ENCODE results near the gene IL10RA.
"Not testable (repeated sequence)": the region's sequence is repeated elsewhere in the genome, so short reads cannot be mapped to it uniquely, and the experiment has no call there.

DNA sequence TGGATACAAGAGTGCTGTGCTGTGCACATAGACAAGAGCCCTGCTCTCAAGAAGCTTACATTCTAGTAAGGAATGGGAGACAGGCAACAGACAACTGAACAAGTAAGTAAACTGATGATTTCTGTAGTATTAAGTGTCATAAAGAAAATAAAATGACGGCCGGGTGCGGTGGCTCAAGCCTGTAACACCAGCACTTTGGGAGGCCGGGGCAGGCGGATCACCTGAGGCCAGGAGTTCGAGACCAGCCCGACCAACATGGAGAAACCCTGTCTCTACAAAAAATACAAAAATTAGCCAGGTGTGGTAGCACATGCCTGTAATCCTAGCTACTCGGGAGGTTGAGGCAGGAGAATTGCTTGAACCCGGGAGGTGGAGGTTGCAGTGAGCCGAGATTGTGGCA, 38.4 kb upstream of the IL10RA start:
- TF ChIP-seq, protein P1, sequence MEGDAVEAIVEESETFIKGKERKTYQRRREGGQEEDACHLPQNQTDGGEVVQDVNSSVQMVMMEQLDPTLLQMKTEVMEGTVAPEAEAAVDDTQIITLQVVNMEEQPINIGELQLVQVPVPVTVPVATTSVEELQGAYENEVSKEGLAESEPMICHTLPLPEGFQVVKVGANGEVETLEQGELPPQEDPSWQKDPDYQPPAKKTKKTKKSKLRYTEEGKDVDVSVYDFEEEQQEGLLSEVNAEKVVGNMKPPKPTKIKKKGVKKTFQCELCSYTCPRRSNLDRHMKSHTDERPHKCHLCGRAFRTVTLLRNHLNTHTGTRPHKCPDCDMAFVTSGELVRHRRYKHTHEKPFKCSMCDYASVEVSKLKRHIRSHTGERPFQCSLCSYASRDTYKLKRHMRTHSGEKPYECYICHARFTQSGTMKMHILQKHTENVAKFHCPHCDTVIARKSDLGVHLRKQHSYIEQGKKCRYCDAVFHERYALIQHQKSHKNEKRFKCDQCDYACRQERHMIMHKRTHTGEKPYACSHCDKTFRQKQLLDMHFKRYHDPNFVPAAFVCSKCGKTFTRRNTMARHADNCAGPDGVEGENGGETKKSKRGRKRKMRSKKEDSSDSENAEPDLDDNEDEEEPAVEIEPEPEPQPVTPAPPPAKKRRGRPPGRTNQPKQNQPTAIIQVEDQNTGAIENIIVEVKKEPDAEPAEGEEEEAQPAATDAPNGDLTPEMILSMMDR (IDR thresholded peaks at IDR 0.05; ENCODE audit: low read length), result not testable (repeated sequence)
- not testable (repeated sequence) for TF ChIP-seq EZH2phosphoT487 (IDR thresholded peaks at IDR 0.05; ENCODE audit: low read length)

All from MM.1S (cell line).